Measurements from ENCODE around the gene UPK3BL2. TPM values are rescaled to one million over a fixed set of nuclear protein-coding genes. Genes with fewer than 3 reads are reported as not detected.
"Not testable (repeated sequence)": the region's sequence is repeated elsewhere in the genome, so short reads cannot be mapped to it uniquely, and the experiment has no call there.

Gene UPK3BL2
- total and polyA plus RNA-seq, 2 of the 4 experiments (the other 2 are of a cell fraction), result 0.18 to 5.7 TPM

DNA sequence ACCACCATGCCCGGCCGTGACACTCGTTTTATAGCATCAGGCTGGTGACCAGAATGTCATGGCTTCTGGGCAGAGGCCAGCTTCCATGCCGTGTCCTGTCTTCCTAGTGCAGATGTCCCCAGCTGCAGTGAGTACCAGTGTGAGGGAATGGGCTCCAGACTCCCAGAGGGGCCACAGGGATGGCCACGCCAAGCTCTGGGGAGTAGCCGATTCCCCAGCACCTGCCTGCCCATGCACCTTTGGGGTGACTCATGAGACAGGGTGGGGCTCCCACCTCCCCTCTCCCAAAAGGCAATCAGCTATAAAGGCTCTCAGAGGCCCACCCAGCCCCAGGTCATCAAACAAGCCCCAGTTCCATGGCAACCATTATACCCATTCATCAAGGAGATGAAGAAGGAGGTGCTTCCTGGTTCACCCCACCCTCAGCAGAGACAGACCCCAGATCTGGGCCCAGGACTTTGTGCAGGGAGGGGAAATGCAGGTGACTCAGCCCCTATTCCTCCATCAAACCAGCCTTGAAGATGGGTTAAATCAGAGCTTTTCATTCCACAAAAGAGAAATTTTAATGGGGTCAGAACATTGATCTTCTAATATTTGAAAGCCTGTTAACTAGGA lies 7.4 kb upstream of the UPK3BL2 start, which contains the start of gene SPDYE2:
SPDYE2 (plus strand) TSS at position 419 of the 615 bp plus-strand sequence. CDS start 2,030 bp downstream, outside the sequence.
- H3K4me3 ChIP-seq (ENCODE audit: insufficient read depth, low read depth, low read length); H2AK9ac ChIP-seq (replicated peaks; ENCODE audit: low read depth, low read length, poor library complexity); dilution Hi-C loops (cut with HindIII; ENCODE audit: low sequenced_read_pairs, unreplicated experiment); H3K27me3 ChIP-seq (ENCODE audit: control insufficient read depth, insufficient read depth, low read length); H3K9me1 ChIP-seq (ENCODE audit: insufficient read depth, low read length); H4K8ac ChIP-seq (ENCODE audit: low read depth in 2 of 2, low read length in 2 of 2); ATAC-seq (ENCODE audit: low read depth); H4K5ac ChIP-seq (ENCODE audit: low read depth, low read length); H3K4me1 ChIP-seq (ENCODE audit: control insufficient read depth, insufficient read depth, low read length); POLR2A ChIA-PET (ENCODE audit: unreplicated experiment); H3K56ac ChIP-seq (ENCODE audit: extremely low read depth, insufficient read depth, low read length); DNase-seq; H2BK5ac ChIP-seq (ENCODE audit: low read depth, low read length, poor library complexity, severe bottlenecking); H3K23ac ChIP-seq (ENCODE audit: low read depth, low read length); H3K4me2 ChIP-seq (ENCODE audit: low read depth, low read length); H3K79me1 ChIP-seq (ENCODE audit: low read depth in 1 of 2, low read length in 2 of 2); intact Hi-C loops (cut with micrococcal nuclease); H2BK120ac ChIP-seq (ENCODE audit: low read depth, low read length); in situ Hi-C loops (cut with MboI; ENCODE audit: low sequenced_read_pairs); H3K36me3 ChIP-seq (ENCODE audit: control insufficient read depth, insufficient read depth, low read length); H4K91ac ChIP-seq (ENCODE audit: insufficient read depth, low read depth, low read length); H3K14ac ChIP-seq (replicated peaks; ENCODE audit: low read depth, low read length); H4K20me1 ChIP-seq (ENCODE audit: insufficient read depth, low read length); H2AFZ ChIP-seq (replicated peaks; ENCODE audit: low read length, poor library complexity); BruUV-seq (replicated peaks); CTCF ChIA-PET; H2BK20ac ChIP-seq (ENCODE audit: low read depth, low read length); H3K4ac ChIP-seq (ENCODE audit: low read depth, low read length); H3K27ac ChIP-seq (ENCODE audit: insufficient read depth, low read length); H3K9ac ChIP-seq (ENCODE audit: low read depth, low read length); H2BK15ac ChIP-seq (ENCODE audit: low read depth, low read length); H3K9me3 ChIP-seq (ENCODE audit: control insufficient read depth, insufficient read depth, low read length); H2AK5ac ChIP-seq (ENCODE audit: low read depth, low read length); H3K18ac ChIP-seq (ENCODE audit: low read depth, low read length): not testable (repeated sequence)
- WGBS, 2 experiments (ENCODE audit: extremely low coverage in 2 of 2, insufficient read length in 1 of 2), result no CpG with 5 or more reads among the region's 6 CpGs

DNA sequence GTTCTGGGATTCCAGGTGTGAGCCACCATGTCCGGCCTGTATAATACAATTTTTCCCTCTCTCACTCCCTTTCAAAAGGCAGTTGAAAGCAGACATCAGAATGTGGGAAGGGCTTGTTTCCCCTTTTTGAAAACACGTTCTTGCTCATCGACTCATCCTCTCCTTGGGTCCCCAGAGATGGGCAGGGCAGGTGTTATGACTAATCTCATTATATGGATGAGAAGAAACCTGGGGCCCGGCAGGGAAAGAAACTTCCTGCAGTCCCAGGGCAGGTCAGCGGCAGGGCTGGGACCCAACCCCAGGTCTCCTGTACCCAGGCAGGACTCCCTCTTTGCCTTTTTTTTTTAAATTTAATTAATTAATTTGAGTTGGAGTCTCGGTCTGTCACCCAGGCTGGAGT lies 2.9 kb upstream of the UPK3BL2 start:
- CTCF ChIA-PET; BruUV-seq (replicated peaks); H3K9me3 ChIP-seq (ENCODE audit: control insufficient read depth, insufficient read depth, low read length); H3K18ac ChIP-seq (ENCODE audit: low read depth, low read length); H4K5ac ChIP-seq (ENCODE audit: low read depth, low read length); H3K4me2 ChIP-seq (ENCODE audit: low read depth, low read length); H3K4me3 ChIP-seq (ENCODE audit: insufficient read depth, low read depth, low read length); H2AK5ac ChIP-seq (ENCODE audit: low read depth, low read length); H4K20me1 ChIP-seq (ENCODE audit: insufficient read depth, low read length); H2AK9ac ChIP-seq (replicated peaks; ENCODE audit: low read depth, low read length, poor library complexity); H3K9me1 ChIP-seq (ENCODE audit: insufficient read depth, low read length); H3K14ac ChIP-seq (replicated peaks; ENCODE audit: low read depth, low read length); H3K4ac ChIP-seq (ENCODE audit: low read depth, low read length); H2AFZ ChIP-seq (replicated peaks; ENCODE audit: low read length, poor library complexity); POLR2A ChIA-PET (ENCODE audit: unreplicated experiment); H3K9ac ChIP-seq (ENCODE audit: low read depth, low read length); H3K4me1 ChIP-seq (ENCODE audit: control insufficient read depth, insufficient read depth, low read length); intact Hi-C loops (cut with micrococcal nuclease); H4K8ac ChIP-seq (ENCODE audit: low read depth in 2 of 2, low read length in 2 of 2); H2BK20ac ChIP-seq (ENCODE audit: low read depth, low read length); H3K27me3 ChIP-seq (ENCODE audit: control insufficient read depth, insufficient read depth, low read length); dilution Hi-C loops (cut with HindIII; ENCODE audit: low sequenced_read_pairs, unreplicated experiment); H4K91ac ChIP-seq (ENCODE audit: insufficient read depth, low read depth, low read length); DNase-seq; H3K27ac ChIP-seq (ENCODE audit: insufficient read depth, low read length); H3K56ac ChIP-seq (ENCODE audit: extremely low read depth, insufficient read depth, low read length); H3K23ac ChIP-seq (ENCODE audit: low read depth, low read length); H2BK5ac ChIP-seq (ENCODE audit: low read depth, low read length, poor library complexity, severe bottlenecking); H3K36me3 ChIP-seq (ENCODE audit: control insufficient read depth, insufficient read depth, low read length); H3K79me1 ChIP-seq (ENCODE audit: low read depth in 1 of 2, low read length in 2 of 2); in situ Hi-C loops (cut with MboI; ENCODE audit: low sequenced_read_pairs); H2BK120ac ChIP-seq (ENCODE audit: low read depth, low read length); H2BK15ac ChIP-seq (ENCODE audit: low read depth, low read length): not testable (repeated sequence)
- ATAC-seq (ENCODE audit: low read depth), result peak; percentile 78
- no CpG with 5 or more reads among the region's 6 CpGs for WGBS, 2 experiments (ENCODE audit: extremely low coverage in 2 of 2, insufficient read length in 1 of 2)
